Activated CD4-positive, alpha-beta memory T cell treated with anti-CD3 and anti-CD28 coated beads, Interleukin-2, amount 10 ng/mL, durations not matched to agents 7 days and 5 days (primary cell): ENCODE results near the gene CALHM3. TPM values are rescaled to one million over a fixed set of nuclear protein-coding genes. Genes with fewer than 3 reads are reported as not detected.
A peak's percentile ranks its signal among the peaks of the same experiment; 100 is the strongest.

ENCODE experiments used
- CTCF ChIA-PET: fragments of 350-600 bp; sonication (Branson Sonifier 250); formaldehyde crosslinking; loops from one replicate; lab custom pipeline; 2021; ENCODE audit warnings: antibody characterized with exemption, inconsistent platforms; lab: Charles Lee
- POLR2A ChIA-PET: fragments of 350-600 bp; sonication (Branson Sonifier 250); formaldehyde crosslinking; loops from one replicate; lab custom pipeline; 2021; ENCODE audit warnings: antibody characterized with exemption; lab: Charles Lee
- DNase-seq: peaks from one replicate; pipeline ENCODE4 v3.0.0-alpha.2; 2020
- H3K27ac Mint-ChIP-seq: one replicate; pipeline ENCODE4 v1.8.0; 2021; ENCODE audit warnings: mild to moderate bottlenecking, mixed read lengths
- H3K27me3 Mint-ChIP-seq: one replicate; pipeline ENCODE4 v1.8.0; 2021; ENCODE audit warnings: mixed read lengths
- H3K36me3 Mint-ChIP-seq: one replicate; pipeline ENCODE4 v1.8.0; 2021; ENCODE audit warnings: low read depth, mixed read lengths
- H3K4me1 Mint-ChIP-seq: one replicate; pipeline ENCODE4 v1.8.0; 2021; ENCODE audit warnings: mixed read lengths
- H3K4me3 Mint-ChIP-seq: one replicate; pipeline ENCODE4 v1.8.0; 2021; ENCODE audit warnings: mild to moderate bottlenecking, mixed read lengths
- H3K9me3 Mint-ChIP-seq: one replicate; pipeline ENCODE4 v1.8.0; 2021; ENCODE audit warnings: mixed read lengths
- total RNA-seq, 2 experiments: library from RNA; stranded (reverse); gene quantifications; one replicate each; pipeline ENCODE4 v1.2.3, GENCODE V29; 2021

Gene CALHM3
- total RNA-seq, 2 experiments from 2014 or later: 0.48 to 0.53 TPM

GRCh38 chr10:103466734-103467133, 12.3 kb downstream of the CALHM3 start:
- H3K4me3 Mint-ChIP-seq: no peak overlapping the region
- peaks cover 14% of the 10 kb centered on the region for H3K27me3 Mint-ChIP-seq
- DNase-seq: no peak
- H3K27ac Mint-ChIP-seq: no peak overlapping the region
- peaks cover 51% of the 10 kb centered on the region for H3K4me1 Mint-ChIP-seq
- H3K36me3 Mint-ChIP-seq: peaks cover 17% of the 10 kb centered on the region
- no peaks in the 10 kb centered on the region for H3K9me3 Mint-ChIP-seq
- POLR2A ChIA-PET: interaction anchor here (1.6 kb wide), 1 partner anchor 15 kb away, joined by 6 read pairs; the partner anchor contains the start of gene CALHM2
- CTCF ChIA-PET: interaction anchor here (1.3 kb wide), 1 partner anchor 12 kb away, joined by 4 read pairs; no protein-coding TSS in a partner anchor

GRCh38 chr10:103465411-103466179, 13.4 kb downstream of the CALHM3 start:
- Mint-ChIP-seq H3K27me3 (peaks cover 14% of the 10 kb centered on the region), H3K36me3 (peaks cover 12% of the 10 kb centered on the region), H3K9me3 (no peaks in the 10 kb centered on the region), H3K4me1 (peaks cover 41% of the 10 kb centered on the region), H3K27ac (no peak overlapping the region), H3K4me3 (no peak overlapping the region)
- POLR2A ChIA-PET: interaction anchor here (0.7 to 1.6 kb wide), 5 partner anchors 10 to 27 kb away, joined by 3 to 6 read pairs (median 3); partner anchors contain the start of gene CALHM2
- no peak for DNase-seq
- CTCF ChIA-PET: interaction anchor here (0.5 to 1.3 kb wide), 5 partner anchors 9 to 112 kb away, joined by 3 to 4 read pairs (median 3); no protein-coding TSS in a partner anchor

- Mint-ChIP-seq H3K4me1 (peaks cover 41% of the 10 kb centered on the region), H3K4me3 (no peak overlapping the region), H3K27ac (no peak overlapping the region), H3K36me3 (peaks cover 4% of the 10 kb centered on the region), H3K9me3 (no peaks in the 10 kb centered on the region), H3K27me3 (peaks cover 14% of the 10 kb centered on the region)
- CTCF ChIA-PET: interaction anchor here (0.6 to 1.4 kb wide), 3 partner anchors 12 to 567 kb away, joined by 3 to 7 read pairs (median 4); partner anchors contain the start of gene CALHM2
- DNase-seq: no peak
- POLR2A ChIA-PET: interaction anchor here (1.9 to 2.5 kb wide), 2 partner anchors 9 to 12 kb away, joined by 5 to 11 read pairs; partner anchors contain the start of gene CALHM2
Measured at GRCh38 chr10:103463499-103463898, 15.5 kb downstream of the CALHM3 start.

- POLR2A ChIA-PET: interaction anchor here (0.9 to 2.3 kb wide), 4 partner anchors 8 to 16 kb away, joined by 3 to 14 read pairs (median 4); no protein-coding TSS in a partner anchor
- H3K4me1 Mint-ChIP-seq: peaks cover 29% of the 10 kb centered on the region
- no peak for DNase-seq
- CTCF ChIA-PET: interaction anchor here (1.6 kb wide), 1 partner anchor 23 kb away, joined by 5 read pairs; no protein-coding TSS in a partner anchor
- H3K27ac Mint-ChIP-seq: peak overlapping the region; percentile 71
- H3K27me3 Mint-ChIP-seq: peaks cover 14% of the 10 kb centered on the region
- no peaks in the 10 kb centered on the region for H3K36me3 Mint-ChIP-seq
- no peaks in the 10 kb centered on the region for H3K9me3 Mint-ChIP-seq
- H3K4me3 Mint-ChIP-seq: no peak overlapping the region
Measured at GRCh38 chr10:103459615-103460014, 19.4 kb downstream of the CALHM3 start.

- CTCF ChIA-PET: interaction anchor here (1.2 to 1.6 kb wide), 2 partner anchors 11 to 24 kb away, joined by 3 to 5 read pairs; no protein-coding TSS in a partner anchor
- POLR2A ChIA-PET: interaction anchor here (1.6 to 2.3 kb wide), 2 partner anchors 10 to 13 kb away, joined by 6 to 14 read pairs; no protein-coding TSS in a partner anchor
- Mint-ChIP-seq H3K27ac (peak within 1 kb of the TSS; percentile 71), H3K4me1 (peaks cover 36% of the 10 kb centered on the region), H3K4me3 (peak within 1 kb of the TSS; percentile 21), H3K27me3 (peaks cover 9% of the 10 kb centered on the region), H3K36me3 (no peaks in the 10 kb centered on the region), H3K9me3 (no peaks in the 10 kb centered on the region)
- peak; percentile 42 for DNase-seq
Measured at GRCh38 chr10:103458720-103459119, 20.3 kb downstream of the CALHM3 start, which contains the start of gene CALHM1. Gene CALHM1 (minus strand): TSS chr10:103458900. CDS start chr10:103458751, 149 bp downstream.

GRCh38 chr10:103457896-103458583, 21.0 kb downstream of the CALHM3 start:
- no peak for DNase-seq
- peaks cover 42% of the 10 kb centered on the region for H3K4me1 Mint-ChIP-seq
- POLR2A ChIA-PET: interaction anchor here (1.6 to 2.3 kb wide), 2 partner anchors 11 to 13 kb away, joined by 6 to 14 read pairs; no protein-coding TSS in a partner anchor

GRCh38 chr10:103457176-103457712, 21.8 kb downstream of the CALHM3 start:
- Mint-ChIP-seq H3K27me3 (no peaks in the 10 kb centered on the region), H3K4me1 (peaks cover 48% of the 10 kb centered on the region), H3K27ac (peak overlapping the region; percentile 24), H3K36me3 (peaks cover 7% of the 10 kb centered on the region), H3K4me3 (no peak overlapping the region), H3K9me3 (no peaks in the 10 kb centered on the region)
- no peak for DNase-seq
- ChIA-PET CTCF (interaction anchor here (0.6 to 1.0 kb wide), 2 partner anchors 9 to 104 kb away, joined by 3 read pairs; no protein-coding TSS in a partner anchor), POLR2A (no interaction called here)

More at GRCh38 chr10:103457896-103458583, 21.0 kb downstream of the CALHM3 start:
- H3K27me3 Mint-ChIP-seq: peaks cover 3% of the 10 kb centered on the region
- H3K36me3 Mint-ChIP-seq: peaks cover 3% of the 10 kb centered on the region
- no peaks in the 10 kb centered on the region for H3K9me3 Mint-ChIP-seq
- H3K4me3 Mint-ChIP-seq: no peak overlapping the region
- CTCF ChIA-PET: interaction anchor here (1.2 kb wide), 1 partner anchor 12 kb away, joined by 3 read pairs; no protein-coding TSS in a partner anchor
- H3K27ac Mint-ChIP-seq: no peak overlapping the region

GRCh38 chr10:103456074-103456660, 22.9 kb downstream of the CALHM3 start:
- no peaks in the 10 kb centered on the region for H3K9me3 Mint-ChIP-seq
- CTCF ChIA-PET: interaction anchor here (0.7 to 1.4 kb wide), 2 partner anchors 21 to 29 kb away, joined by 3 to 5 read pairs; no protein-coding TSS in a partner anchor
- no peak overlapping the region for H3K27ac Mint-ChIP-seq
- peaks cover 50% of the 10 kb centered on the region for H3K4me1 Mint-ChIP-seq
- peaks cover 10% of the 10 kb centered on the region for H3K36me3 Mint-ChIP-seq
- POLR2A ChIA-PET: interaction anchor here (0.7 to 1.2 kb wide), 3 partner anchors 10 to 15 kb away, joined by 3 to 5 read pairs (median 3); no protein-coding TSS in a partner anchor
- H3K27me3 Mint-ChIP-seq: no peaks in the 10 kb centered on the region
- DNase-seq: no peak
- no peak overlapping the region for H3K4me3 Mint-ChIP-seq

- Mint-ChIP-seq H3K27me3 (no peaks in the 10 kb centered on the region), H3K36me3 (peaks cover 19% of the 10 kb centered on the region), H3K4me1 (peaks cover 58% of the 10 kb centered on the region), H3K27ac (no peak overlapping the region), H3K4me3 (no peak overlapping the region), H3K9me3 (no peaks in the 10 kb centered on the region)
- no peak for DNase-seq
- ChIA-PET CTCF (interaction anchor here (1.3 to 1.6 kb wide), 3 partner anchors 11 to 41 kb away, joined by 3 to 5 read pairs (median 4); no protein-coding TSS in a partner anchor), POLR2A (interaction anchor here (0.8 to 1.2 kb wide), 3 partner anchors 11 to 25 kb away, joined by 3 read pairs; no protein-coding TSS in a partner anchor)
Measured at GRCh38 chr10:103455235-103455634, 23.8 kb downstream of the CALHM3 start.

GRCh38 chr10:103454026-103454425, 25.0 kb downstream of the CALHM3 start:
- Mint-ChIP-seq H3K9me3 (no peaks in the 10 kb centered on the region), H3K27me3 (no peaks in the 10 kb centered on the region), H3K36me3 (peaks cover 31% of the 10 kb centered on the region), H3K4me3 (peak overlapping the region; percentile 96), H3K4me1 (peaks cover 58% of the 10 kb centered on the region), H3K27ac (no peak overlapping the region)
- no peak for DNase-seq
- POLR2A ChIA-PET: interaction anchor here (0.6 to 6.6 kb wide), 8 partner anchors 11 to 294 kb away, joined by 3 to 87 read pairs (median 4); no protein-coding TSS in a partner anchor
- CTCF ChIA-PET: interaction anchor here (0.9 to 3.2 kb wide), 5 partner anchors 12 to 35 kb away, joined by 3 to 17 read pairs (median 4); no protein-coding TSS in a partner anchor

GRCh38 chr10:103452506-103453230, 26.4 kb downstream of the CALHM3 start:
- Mint-ChIP-seq H3K27me3 (no peaks in the 10 kb centered on the region), H3K4me1 (peaks cover 61% of the 10 kb centered on the region), H3K27ac (peak overlapping the region; percentile 95), H3K4me3 (peak overlapping the region; percentile 96), H3K36me3 (peaks cover 42% of the 10 kb centered on the region), H3K9me3 (no peaks in the 10 kb centered on the region)
- ChIA-PET POLR2A (interaction anchor here (0.8 to 6.6 kb wide), 13 partner anchors 10 to 85 kb away, joined by 4 to 87 read pairs (median 7); partner anchors contain the start of genes CALHM3 and TAF5), CTCF (interaction anchor here (0.5 to 4.0 kb wide), 11 partner anchors 9 to 464 kb away, joined by 3 to 34 read pairs (median 12); partner anchors contain the start of gene CALHM3)
- DNase-seq: no peak
